ENCODE results near the gene OXA1L.
"Not testable (repeated sequence)": the region's sequence is repeated elsewhere in the genome, so short reads cannot be mapped to it uniquely, and the experiment has no call there.

The OXA1L gene

DNA sequence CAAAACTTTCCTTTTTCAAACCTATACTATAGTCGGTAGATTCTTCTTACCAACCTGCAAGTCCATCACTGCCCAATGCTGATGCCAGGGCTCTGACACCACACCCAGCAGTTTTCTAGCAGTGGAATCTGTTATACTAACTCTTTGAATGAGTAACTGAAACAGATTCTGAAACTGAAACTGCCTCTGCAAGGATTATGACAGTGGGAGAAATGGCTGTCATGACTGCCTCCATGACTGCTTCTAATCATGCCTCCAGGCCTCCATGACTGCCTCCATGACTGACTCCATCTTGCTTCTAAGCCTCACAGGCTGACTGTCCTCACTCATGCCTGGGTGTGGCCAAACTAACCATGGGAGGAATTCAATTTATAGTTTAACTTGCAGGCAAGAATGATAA, 29.4 kb upstream of the OXA1L start:
- Histone ChIP-seq H3K27me3 (ENCODE audit: control insufficient read depth, insufficient read depth, low read length) (no peaks in the 10 kb centered on the region), H3K4me1 (ENCODE audit: control insufficient read depth, insufficient read depth, low read length) (no peaks in the 10 kb centered on the region), H3K4me3 (ENCODE audit: low read length) (no peak overlapping the region), H3K36me3 (ENCODE audit: control insufficient read depth, insufficient read depth, low read length) (no peaks in the 10 kb centered on the region), H3K9me3 (ENCODE audit: control insufficient read depth, insufficient read depth, low read length) (no peaks in the 10 kb centered on the region), H3K27ac (ENCODE audit: low read length) (no peak overlapping the region)
- no CpG with 5 or more reads among the region's 1 CpG for whole genome bisulfite sequencing (ENCODE audit: insufficient coverage, insufficient read length)
- no peak for DNase-seq (ENCODE audit: low read depth, low spot score)

DNA sequence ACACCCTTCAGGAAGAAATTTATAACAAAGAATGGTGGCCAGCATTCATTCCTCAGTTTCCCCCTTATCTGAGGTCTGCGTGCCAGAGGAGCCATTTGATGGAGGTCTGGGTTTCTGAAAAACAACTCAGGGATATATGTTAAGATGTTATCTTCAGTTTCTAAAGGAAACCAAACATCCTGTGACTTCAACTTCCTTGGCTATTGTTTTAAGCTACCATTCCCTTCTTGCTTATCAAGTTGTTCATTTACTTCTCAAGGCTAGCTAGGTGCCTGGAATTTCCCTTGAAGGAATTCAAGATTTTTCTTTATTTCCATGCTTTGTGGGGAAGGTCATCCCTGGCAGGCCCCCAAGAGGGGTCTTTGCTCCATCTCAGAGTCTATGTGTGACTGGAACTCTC, 27.1 kb upstream of the OXA1L start:
- WGBS (ENCODE audit: insufficient coverage, insufficient read length) = no CpG with 5 or more reads among the region's 1 CpG
- H3K27ac ChIP-seq (ENCODE audit: low read length) = no peak overlapping the region
- no peaks in the 10 kb centered on the region for H3K9me3 ChIP-seq (ENCODE audit: control insufficient read depth, insufficient read depth, low read length)
- no peak for DNase-seq (ENCODE audit: low read depth, low spot score)
- no peak overlapping the region for H3K4me3 ChIP-seq (ENCODE audit: low read length)
- H3K4me1 ChIP-seq (ENCODE audit: control insufficient read depth, insufficient read depth, low read length) = no peaks in the 10 kb centered on the region
- no peaks in the 10 kb centered on the region for H3K36me3 ChIP-seq (ENCODE audit: control insufficient read depth, insufficient read depth, low read length)
- no peaks in the 10 kb centered on the region for H3K27me3 ChIP-seq (ENCODE audit: control insufficient read depth, insufficient read depth, low read length)

DNA sequence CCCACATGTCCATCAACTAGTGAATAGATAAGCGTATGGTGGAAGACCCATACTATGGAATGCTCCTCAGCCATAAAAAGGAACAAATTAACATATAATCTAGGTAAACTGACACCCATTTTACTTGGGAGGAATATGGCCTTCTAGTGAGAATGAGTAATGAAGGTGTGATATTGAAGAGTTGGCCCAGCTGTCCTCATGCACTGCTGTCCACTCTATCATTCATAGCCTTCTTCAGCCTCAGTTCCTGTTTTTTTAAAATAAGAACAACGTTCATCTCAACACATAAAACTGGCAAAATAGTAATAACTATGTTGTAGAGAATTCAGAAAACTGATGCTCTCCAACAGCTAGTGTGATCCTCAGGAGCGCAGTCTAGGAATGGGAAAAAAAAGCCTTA, 26.5 kb upstream of the OXA1L start:
- Histone ChIP-seq H3K9me3 (ENCODE audit: control insufficient read depth, insufficient read depth, low read length) (no peaks in the 10 kb centered on the region), H3K27ac (ENCODE audit: low read length) (no peak overlapping the region), H3K36me3 (ENCODE audit: control insufficient read depth, insufficient read depth, low read length) (no peaks in the 10 kb centered on the region), H3K4me3 (ENCODE audit: low read length) (no peak overlapping the region), H3K27me3 (ENCODE audit: control insufficient read depth, insufficient read depth, low read length) (no peaks in the 10 kb centered on the region), H3K4me1 (ENCODE audit: control insufficient read depth, insufficient read depth, low read length) (no peaks in the 10 kb centered on the region)
- DNase-seq (ENCODE audit: low read depth, low spot score) = no peak
- no CpG with 5 or more reads among the region's 3 CpGs for WGBS (ENCODE audit: insufficient coverage, insufficient read length)

DNA sequence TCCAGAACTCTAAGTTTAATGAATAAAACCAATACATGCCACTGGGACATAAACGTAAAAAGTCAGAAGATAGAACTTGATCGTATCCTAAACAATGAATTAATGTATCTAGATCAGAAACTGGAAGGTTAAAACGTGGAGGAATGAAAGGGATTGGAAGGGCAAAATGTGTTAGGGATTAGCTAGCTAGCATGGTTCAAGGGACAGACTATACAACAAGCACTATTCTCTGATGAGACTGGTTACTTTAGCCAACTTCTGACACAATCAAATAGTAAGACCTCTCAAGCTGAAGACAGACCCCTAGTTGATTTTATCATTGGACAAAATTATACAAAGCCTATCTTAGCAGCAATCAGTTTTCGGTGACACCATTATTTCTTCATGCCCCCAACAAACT, 18.7 kb upstream of the OXA1L start:
- H3K9me3 ChIP-seq (ENCODE audit: control insufficient read depth, insufficient read depth, low read length) = no peaks in the 10 kb centered on the region
- no peak overlapping the region for H3K4me3 ChIP-seq (ENCODE audit: low read length)
- H3K4me1 ChIP-seq (ENCODE audit: control insufficient read depth, insufficient read depth, low read length) = no peaks in the 10 kb centered on the region
- no peak overlapping the region for H3K27ac ChIP-seq (ENCODE audit: low read length)
- no peaks in the 10 kb centered on the region for H3K36me3 ChIP-seq (ENCODE audit: control insufficient read depth, insufficient read depth, low read length)
- WGBS (ENCODE audit: insufficient coverage, insufficient read length) = no CpG with 5 or more reads among the region's 4 CpGs
- no peaks in the 10 kb centered on the region for H3K27me3 ChIP-seq (ENCODE audit: control insufficient read depth, insufficient read depth, low read length)
- no peak for DNase-seq (ENCODE audit: low read depth, low spot score)

DNA sequence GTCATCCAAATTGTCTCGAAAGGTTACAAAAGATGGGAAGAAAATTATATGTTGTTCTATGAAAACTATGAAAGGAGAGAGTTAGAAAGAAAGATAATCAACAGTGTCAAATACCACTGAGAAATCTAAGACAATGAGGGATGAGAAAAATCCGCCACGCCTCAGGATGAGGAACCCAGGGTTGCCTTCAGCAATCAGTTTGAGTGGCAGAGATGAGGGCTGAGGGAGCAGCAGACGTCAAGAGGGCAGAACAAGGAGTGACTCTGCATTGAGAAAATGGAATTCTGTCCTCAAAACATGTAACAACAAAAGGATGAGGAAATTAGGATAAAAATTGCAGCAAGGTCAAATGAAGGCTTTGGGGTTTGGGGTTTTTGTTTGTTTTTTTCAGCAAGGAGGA, 18.3 kb upstream of the OXA1L start:
- Histone ChIP-seq H3K4me1 (ENCODE audit: control insufficient read depth, insufficient read depth, low read length) (no peaks in the 10 kb centered on the region), H3K9me3 (ENCODE audit: control insufficient read depth, insufficient read depth, low read length) (no peaks in the 10 kb centered on the region), H3K36me3 (ENCODE audit: control insufficient read depth, insufficient read depth, low read length) (no peaks in the 10 kb centered on the region), H3K27ac (ENCODE audit: low read length) (no peak overlapping the region), H3K27me3 (ENCODE audit: control insufficient read depth, insufficient read depth, low read length) (no peaks in the 10 kb centered on the region), H3K4me3 (ENCODE audit: low read length) (no peak overlapping the region)
- no peak for DNase-seq (ENCODE audit: low read depth, low spot score)
- WGBS (ENCODE audit: insufficient coverage, insufficient read length) = no CpG with 5 or more reads among the region's 4 CpGs

DNA sequence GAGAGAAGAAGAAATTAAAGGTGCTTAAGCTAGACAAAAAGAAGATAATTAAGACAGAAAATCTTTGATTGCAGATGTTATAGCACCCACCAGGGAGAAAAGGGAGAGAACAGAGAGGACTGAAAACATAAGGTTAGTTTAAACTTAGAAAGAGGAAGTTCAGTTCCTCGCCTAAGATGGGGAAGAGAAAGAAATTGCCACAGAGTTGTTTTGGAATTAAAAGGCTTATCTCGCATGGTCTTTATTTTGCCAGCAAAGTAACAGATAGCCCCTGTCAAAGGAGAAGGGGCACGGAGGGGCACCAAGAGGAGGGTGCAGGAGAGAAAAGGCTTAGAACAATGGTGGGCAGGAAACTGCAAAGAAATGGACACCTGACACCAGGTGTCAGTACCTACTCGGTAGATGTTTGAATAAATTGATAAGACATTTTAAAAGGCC, 17.8 kb upstream of the OXA1L start:
- H3K27me3 ChIP-seq (ENCODE audit: control insufficient read depth, insufficient read depth, low read length) = no peaks in the 10 kb centered on the region
- no peaks in the 10 kb centered on the region for H3K9me3 ChIP-seq (ENCODE audit: control insufficient read depth, insufficient read depth, low read length)
- no peak for DNase-seq (ENCODE audit: low read depth, low spot score)
- H3K4me3 ChIP-seq (ENCODE audit: low read length) = no peak overlapping the region
- WGBS (ENCODE audit: insufficient coverage, insufficient read length) = no CpG with 5 or more reads among the region's 4 CpGs
- no peaks in the 10 kb centered on the region for H3K36me3 ChIP-seq (ENCODE audit: control insufficient read depth, insufficient read depth, low read length)
- H3K27ac ChIP-seq (ENCODE audit: low read length) = no peak overlapping the region
- no peaks in the 10 kb centered on the region for H3K4me1 ChIP-seq (ENCODE audit: control insufficient read depth, insufficient read depth, low read length)

GRCh38 chr14:22752422-22752821, 14.1 kb upstream of the OXA1L start:
- no peaks in the 10 kb centered on the region for H3K4me1 ChIP-seq (ENCODE audit: control insufficient read depth, insufficient read depth, low read length)
- DNase-seq (ENCODE audit: low read depth, low spot score) = no peak
- no peak overlapping the region for H3K27ac ChIP-seq (ENCODE audit: low read length)
- H3K4me3 ChIP-seq (ENCODE audit: low read length) = no peak overlapping the region
- no CpG with 5 or more reads among the region's 8 CpGs for WGBS (ENCODE audit: insufficient coverage, insufficient read length)
- H3K9me3 ChIP-seq (ENCODE audit: control insufficient read depth, insufficient read depth, low read length) = no peaks in the 10 kb centered on the region
- H3K36me3 ChIP-seq (ENCODE audit: control insufficient read depth, insufficient read depth, low read length) = no peaks in the 10 kb centered on the region
- no peaks in the 10 kb centered on the region for H3K27me3 ChIP-seq (ENCODE audit: control insufficient read depth, insufficient read depth, low read length)

- no peak overlapping the region for H3K27ac ChIP-seq (ENCODE audit: low read length)
- WGBS (ENCODE audit: insufficient coverage, insufficient read length) = no CpG with 5 or more reads among the region's 6 CpGs
These were observed 12.9 kb upstream of the OXA1L start for GRCh38 chr14:22753586-22753985.

GRCh38 chr14:22757972-22758650, 8.4 kb upstream of the OXA1L start:
- H3K36me3 ChIP-seq (ENCODE audit: control insufficient read depth, insufficient read depth, low read length); H3K4me3 ChIP-seq (ENCODE audit: low read length); H3K9me3 ChIP-seq (ENCODE audit: control insufficient read depth, insufficient read depth, low read length); H3K27ac ChIP-seq (ENCODE audit: low read length); H3K4me1 ChIP-seq (ENCODE audit: control insufficient read depth, insufficient read depth, low read length); DNase-seq (ENCODE audit: low read depth, low spot score); H3K27me3 ChIP-seq (ENCODE audit: control insufficient read depth, insufficient read depth, low read length): not testable (repeated sequence)
- whole genome bisulfite sequencing (ENCODE audit: insufficient coverage, insufficient read length) = no CpG with 5 or more reads among the region's 10 CpGs

More at GRCh38 chr14:22753586-22753985, 12.9 kb upstream of the OXA1L start:
- H3K36me3 ChIP-seq (ENCODE audit: control insufficient read depth, insufficient read depth, low read length) = no peaks in the 10 kb centered on the region
- H3K4me1 ChIP-seq (ENCODE audit: control insufficient read depth, insufficient read depth, low read length) = no peaks in the 10 kb centered on the region
- H3K9me3 ChIP-seq (ENCODE audit: control insufficient read depth, insufficient read depth, low read length) = no peaks in the 10 kb centered on the region
- H3K4me3 ChIP-seq (ENCODE audit: low read length) = no peak overlapping the region
- DNase-seq (ENCODE audit: low read depth, low spot score) = no peak
- H3K27me3 ChIP-seq (ENCODE audit: control insufficient read depth, insufficient read depth, low read length) = no peaks in the 10 kb centered on the region

DNA sequence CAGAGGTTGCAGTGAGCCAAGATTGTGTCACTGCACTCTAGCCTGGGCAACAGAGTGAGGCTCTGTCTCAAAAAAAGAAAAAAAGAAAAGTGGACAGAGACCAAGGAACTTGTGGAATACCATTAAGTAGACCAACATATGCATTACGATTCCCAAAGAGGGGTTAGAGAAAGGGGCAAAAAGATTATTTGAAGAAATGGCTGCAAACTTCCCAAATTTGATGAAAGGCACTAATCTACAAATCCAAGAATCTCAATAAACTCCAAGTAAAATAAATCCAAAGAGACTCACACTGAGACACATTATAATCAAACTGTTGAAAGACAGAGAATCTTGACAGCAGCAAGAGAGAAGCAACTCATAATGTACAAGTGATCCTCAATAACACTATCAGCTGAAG, 4.8 kb upstream of the OXA1L start:
- DNase-seq (ENCODE audit: low read depth, low spot score) = no peak
- H3K9me3 ChIP-seq (ENCODE audit: control insufficient read depth, insufficient read depth, low read length) = no peaks in the 10 kb centered on the region
- WGBS (ENCODE audit: insufficient coverage, insufficient read length) = no CpG with 5 or more reads among the region's 1 CpG

GRCh38 chr14:22764382-22764781, 2.1 kb upstream of the OXA1L start:
- no peak overlapping the region for H3K27ac ChIP-seq (ENCODE audit: low read length)
- H3K9me3 ChIP-seq (ENCODE audit: control insufficient read depth, insufficient read depth, low read length) = no peaks in the 10 kb centered on the region
- no peaks in the 10 kb centered on the region for H3K36me3 ChIP-seq (ENCODE audit: control insufficient read depth, insufficient read depth, low read length)
- no CpG with 5 or more reads among the region's 4 CpGs for WGBS (ENCODE audit: insufficient coverage, insufficient read length)
- H3K27me3 ChIP-seq (ENCODE audit: control insufficient read depth, insufficient read depth, low read length) = no peaks in the 10 kb centered on the region
- DNase-seq (ENCODE audit: low read depth, low spot score) = no peak
- H3K4me3 ChIP-seq (ENCODE audit: low read length) = no peak overlapping the region
- H3K4me1 ChIP-seq (ENCODE audit: control insufficient read depth, insufficient read depth, low read length) = no peaks in the 10 kb centered on the region

More for the DNA sequence above, 4.8 kb upstream of the OXA1L start:
- no peaks in the 10 kb centered on the region for H3K36me3 ChIP-seq (ENCODE audit: control insufficient read depth, insufficient read depth, low read length)
- no peaks in the 10 kb centered on the region for H3K27me3 ChIP-seq (ENCODE audit: control insufficient read depth, insufficient read depth, low read length)
- H3K4me1 ChIP-seq (ENCODE audit: control insufficient read depth, insufficient read depth, low read length) = no peaks in the 10 kb centered on the region
- H3K27ac ChIP-seq (ENCODE audit: low read length) = no peak overlapping the region
- H3K4me3 ChIP-seq (ENCODE audit: low read length) = no peak overlapping the region
